Stomach (tissue), 9 donors: ENCODE measurements around the gene ELMO1. TPM values are rescaled to one million over a fixed set of nuclear protein-coding genes. Genes with fewer than 3 reads are reported as not detected.
A peak's percentile ranks its signal among the peaks of the same experiment; 100 is the strongest.

ENCODE experiments used
- DNase-seq, 2 donors: peaks; one replicate each; pipeline versions ENCODE4 v3.0.0 to v3.0.0-alpha.2; 2013 to 2019
- H3K27ac ChIP-seq, 5 donors: fragments of 200-600 bp in 4 of 5; sonication (generic) in 4 of 5; one replicate each; pipeline ENCODE4 v1.5.1; 2013 to 2019; ENCODE audit warnings: mild to moderate bottlenecking in 1 of 5, moderate library complexity in 1 of 5
- H3K27me3 ChIP-seq, 3 donors: fragments of 200-600 bp; sonication (generic); one replicate each; pipeline ENCODE4 v1.5.1; 2017 to 2019; ENCODE audit warnings: mixed run types in 1 of 3
- H3K36me3 ChIP-seq, 4 donors: fragments of 200-600 bp; sonication (generic); 1 replicate in 3 of 4; 2 replicates in 1 of 4; pipeline ENCODE4 v1.5.1; 2016 to 2019
- H3K4me1 ChIP-seq, 4 donors: fragments of 200-600 bp; sonication (generic); one replicate each; pipeline ENCODE4 v1.5.1; 2016 to 2019
- H3K4me3 ChIP-seq, 4 donors: fragments of 200-600 bp; sonication (generic) in 3 of 4; one replicate each; pipeline ENCODE4 v1.5.1; 2016 to 2019; ENCODE audit warnings: mild to moderate bottlenecking in 1 of 4
- H3K9me3 ChIP-seq, 4 donors: fragments of 200-600 bp; sonication (generic); one replicate each; pipeline ENCODE4 v1.5.1; 2016 to 2019
- EP300 ChIP-seq: sonication (generic); formaldehyde crosslinking; IDR thresholded peaks from one replicate; pipeline ENCODE4 v1.6.1; 2017; ENCODE audit warnings: antibody characterized with exemption
- POLR2A ChIP-seq, 4 donors: fragments of 450-650 bp; IDR thresholded peaks; one replicate each; pipeline ENCODE4 v1.6.1; 2016; ENCODE audit warnings: antibody characterized with exemption in 4 of 4, control low read depth in 2 of 4, mild to moderate bottlenecking in 1 of 4, moderate library complexity in 1 of 4
- POLR2AphosphoS5 ChIP-seq, 3 donors: sonication (generic); formaldehyde crosslinking; IDR thresholded peaks; one replicate each; pipeline ENCODE4 v1.6.1; 2016; ENCODE audit warnings: antibody characterized with exemption in 3 of 3
- WGBS, 5 donors: extraction: QIAGEN DNeasy Blood & Tissue Kit in 3 of 5; methylation state at CpG; one replicate each; pipeline versions ENCODE4 v1.1.5 to v1.1.7; 2013 to 2018; 5-methylcytosine and 5-hydroxymethylcytosine counted together
- intact Hi-C: fragments of 100-400 bp; cut with DNase I; formaldehyde crosslinking; loops from one replicate; pipeline ENCODE4 v1.15.1; 2023; ENCODE audit warnings: low total_unique reads
- polyA plus RNA-seq, 3 donors: library from polyadenylated mRNA; stranded (reverse); fragments of 200-250 nt; gene quantifications; one replicate each; pipeline ENCODE4 v1.2.3, GENCODE V29; 2013
- total RNA-seq, 5 donors: library from RNA; depleted of rRNA; stranded (reverse); fragments of >200 nt; gene quantifications; one replicate each; pipeline versions ENCODE4 v1.1.0 to v1.2.3, GENCODE V29; 2014 to 2016
- TF ChIP-seq, protein P1 (sequence below), 7 experiments: fragments of 450-650 bp in 4 of 7; fragments of 200-600 bp in 3 of 7; sonication (generic) in 3 of 7; IDR thresholded peaks; one replicate each; pipeline ENCODE4 v1.5.1; 2016 to 2019; ENCODE audit warnings: antibody characterized with exemption in 7 of 7, control low read depth in 2 of 7, mild to moderate bottlenecking in 1 of 7
- donor health status: healthy with polysubstance abuse.
- donor health status: Bipolar disorder and iron deficiency.
- donor health status: healthy.

ELMO1 gene
- total and polyA plus RNA-seq, 8 donors, result 4.1 to 117 (median 44.8) TPM

DNA sequence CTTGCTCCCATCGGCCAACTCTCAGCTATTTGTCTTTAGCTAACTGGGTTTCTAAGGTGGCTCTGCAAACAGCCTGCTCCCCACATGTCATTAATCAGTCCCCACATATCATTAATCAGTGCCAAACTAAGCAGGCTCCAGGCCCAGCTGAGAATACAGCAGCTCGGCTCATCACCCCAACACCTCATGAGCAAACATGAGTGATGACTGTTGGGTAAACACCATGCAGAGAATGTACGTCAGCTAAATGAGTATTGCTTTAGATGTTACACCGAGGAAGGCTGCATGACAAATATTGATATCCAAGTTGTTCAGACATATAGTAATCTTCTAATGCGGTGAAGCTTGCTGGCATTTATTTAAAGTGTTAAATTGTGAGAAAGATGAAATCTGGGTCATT is 536.9 kb downstream of the ELMO1 start:
- 63 to 78% (median 69%) methylated on average over 5 of the region's 5 CpGs for WGBS, 5 donors
- intact Hi-C loops, result no loop called here
- no peaks in the 10 kb centered on the region for H3K27me3 ChIP-seq
- peak in 1 of 2 donors; percentile 44 for DNase-seq
- H3K4me3 ChIP-seq, result no peak overlapping the region
- no peaks in the 10 kb centered on the region for H3K36me3 ChIP-seq
- no peaks in the 10 kb centered on the region for H3K9me3 ChIP-seq
- H3K4me1 ChIP-seq, result peaks cover 0 to 4% (median 0%) of the 10 kb centered on the region in 4 donors
- H3K27ac ChIP-seq, result no peak overlapping the region
- TF ChIP-seq, protein P1, sequence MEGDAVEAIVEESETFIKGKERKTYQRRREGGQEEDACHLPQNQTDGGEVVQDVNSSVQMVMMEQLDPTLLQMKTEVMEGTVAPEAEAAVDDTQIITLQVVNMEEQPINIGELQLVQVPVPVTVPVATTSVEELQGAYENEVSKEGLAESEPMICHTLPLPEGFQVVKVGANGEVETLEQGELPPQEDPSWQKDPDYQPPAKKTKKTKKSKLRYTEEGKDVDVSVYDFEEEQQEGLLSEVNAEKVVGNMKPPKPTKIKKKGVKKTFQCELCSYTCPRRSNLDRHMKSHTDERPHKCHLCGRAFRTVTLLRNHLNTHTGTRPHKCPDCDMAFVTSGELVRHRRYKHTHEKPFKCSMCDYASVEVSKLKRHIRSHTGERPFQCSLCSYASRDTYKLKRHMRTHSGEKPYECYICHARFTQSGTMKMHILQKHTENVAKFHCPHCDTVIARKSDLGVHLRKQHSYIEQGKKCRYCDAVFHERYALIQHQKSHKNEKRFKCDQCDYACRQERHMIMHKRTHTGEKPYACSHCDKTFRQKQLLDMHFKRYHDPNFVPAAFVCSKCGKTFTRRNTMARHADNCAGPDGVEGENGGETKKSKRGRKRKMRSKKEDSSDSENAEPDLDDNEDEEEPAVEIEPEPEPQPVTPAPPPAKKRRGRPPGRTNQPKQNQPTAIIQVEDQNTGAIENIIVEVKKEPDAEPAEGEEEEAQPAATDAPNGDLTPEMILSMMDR (IDR thresholded peaks at IDR 0.05), result no peak
- TF ChIP-seq POLR2AphosphoS5 (IDR thresholded peaks at IDR 0.05) (no peak), EP300 (no peak), POLR2A (IDR thresholded peaks at IDR 0.05) (no peak)

DNA sequence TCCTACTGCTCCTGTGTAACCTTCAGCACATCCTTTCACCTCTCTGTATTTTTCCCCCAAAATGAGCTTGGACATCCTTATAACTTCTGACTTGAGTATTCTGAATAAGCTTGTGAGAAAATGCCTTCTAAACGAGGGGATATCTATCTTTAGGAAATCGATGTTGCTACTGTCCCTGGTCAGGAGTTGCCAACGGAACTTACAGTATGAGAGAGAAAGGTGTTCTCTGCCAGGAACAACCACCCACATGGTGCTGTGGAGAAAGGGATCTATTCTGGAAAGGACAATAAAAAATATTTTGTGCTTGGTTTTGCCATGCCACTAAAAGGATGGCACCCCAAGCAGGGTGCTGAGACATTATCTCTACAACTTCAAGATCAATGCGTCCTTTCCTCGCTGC is 537.8 kb downstream of the ELMO1 start:
- peaks cover 0 to 4% (median 0%) of the 10 kb centered on the region in 4 donors for H3K4me1 ChIP-seq
- H3K27ac ChIP-seq, result no peak overlapping the region
- H3K4me3 ChIP-seq, result no peak overlapping the region
- H3K9me3 ChIP-seq, result no peaks in the 10 kb centered on the region
- TF ChIP-seq, protein P1 (IDR thresholded peaks at IDR 0.05), result no peak
- intact Hi-C loops, result no loop called here
- H3K36me3 ChIP-seq, result no peaks in the 10 kb centered on the region
- 85 to 95% (median 88%) methylated on average over 5 of the region's 5 CpGs for WGBS, 5 donors
- no peaks in the 10 kb centered on the region for H3K27me3 ChIP-seq
- DNase-seq, result no peak

DNA sequence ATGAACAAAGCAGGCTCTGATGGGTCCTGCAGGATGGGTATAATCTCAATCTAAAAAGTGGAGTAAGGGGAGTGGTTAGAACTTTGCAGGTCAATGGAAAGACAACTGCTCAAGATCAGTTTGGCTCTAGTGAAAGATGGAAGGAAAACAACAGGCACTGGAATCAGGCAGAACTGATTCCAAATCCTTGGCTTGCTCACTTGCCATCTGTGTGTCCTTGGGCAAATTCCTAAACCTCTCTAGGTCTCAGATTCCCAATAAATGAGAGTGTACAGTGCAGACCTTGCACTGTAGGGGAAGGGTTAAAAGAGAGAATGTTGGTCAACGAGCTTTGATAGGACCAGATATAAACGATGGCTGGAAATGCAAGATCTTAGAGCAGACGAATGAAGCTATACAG is 538.3 kb downstream of the ELMO1 start:
- TF ChIP-seq, protein P1 (IDR thresholded peaks at IDR 0.05), result no peak
- TF ChIP-seq EP300 (no peak), POLR2A (IDR thresholded peaks at IDR 0.05) (no peak), POLR2AphosphoS5 (IDR thresholded peaks at IDR 0.05) (no peak)
- Histone ChIP-seq H3K9me3 (no peaks in the 10 kb centered on the region), H3K4me1 (peaks cover 0 to 4% (median 0%) of the 10 kb centered on the region in 4 donors), H3K27ac (no peak overlapping the region), H3K27me3 (no peaks in the 10 kb centered on the region), H3K4me3 (no peak overlapping the region), H3K36me3 (no peaks in the 10 kb centered on the region)
- no peak for DNase-seq
- WGBS, 5 donors, result 58 to 79% (median 70%) methylated on average over 3 of the region's 3 CpGs
- intact Hi-C loops, result no loop called here

DNA sequence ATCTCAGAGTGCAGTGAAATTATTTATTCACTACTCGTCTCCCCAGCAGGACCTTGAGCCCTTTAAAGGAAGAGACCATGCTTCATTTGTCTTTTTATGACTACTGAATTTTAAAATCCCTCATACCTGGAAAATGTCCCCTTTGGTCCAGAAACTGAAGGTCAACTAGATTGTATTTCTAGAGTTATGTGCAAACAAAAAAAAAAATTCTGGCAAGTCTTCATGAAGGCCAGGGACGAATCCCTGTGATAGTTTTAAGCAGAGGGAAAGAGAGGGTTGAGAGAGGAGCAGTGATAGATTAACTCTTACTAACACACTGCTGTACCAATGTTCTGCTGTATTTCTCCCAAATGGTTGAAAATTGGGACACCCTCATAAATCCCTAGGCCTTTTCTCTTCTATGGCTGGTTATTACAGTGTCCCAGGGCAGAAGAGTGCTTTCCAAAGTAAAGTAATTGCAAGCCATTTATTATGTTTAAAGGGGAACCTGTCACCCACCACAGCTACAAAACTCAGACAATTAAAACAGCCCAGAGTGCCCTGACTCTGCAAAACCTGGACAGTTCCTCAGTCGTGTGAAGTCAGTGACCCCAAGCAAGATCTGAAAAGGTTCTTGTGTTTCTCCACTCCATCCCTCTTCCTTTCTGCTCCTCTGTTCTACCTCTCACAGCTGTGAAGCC is 541.6 kb downstream of the ELMO1 start:
- H3K4me1 ChIP-seq, result peaks cover 0 to 18% (median 0%) of the 10 kb centered on the region in 4 donors
- no peak overlapping the region for H3K4me3 ChIP-seq
- H3K27ac ChIP-seq, result no peak overlapping the region
- no peak for DNase-seq
- 44 to 57% (median 50%) methylated on average over 3 of the region's 3 CpGs for WGBS, 5 donors
- H3K9me3 ChIP-seq, result no peaks in the 10 kb centered on the region
- no peaks in the 10 kb centered on the region for H3K27me3 ChIP-seq
- TF ChIP-seq, protein P1 (IDR thresholded peaks at IDR 0.05), result no peak
- TF ChIP-seq EP300 (no peak), POLR2A (IDR thresholded peaks at IDR 0.05) (no peak), POLR2AphosphoS5 (IDR thresholded peaks at IDR 0.05) (no peak)
- H3K36me3 ChIP-seq, result no peaks in the 10 kb centered on the region
- intact Hi-C loops, result no loop called here
